HCT116 (cell line): Measurements from ENCODE around the gene XYLT1. TPM values are rescaled to one million over a fixed set of nuclear protein-coding genes. Genes with fewer than 3 reads are reported as not detected.

Source experiments
- ATAC-seq: fragments of 200-7000 bp; cut with Tn5 transposase; 2 replicates; pipeline ENCODE4 v1.9.1; 2020; ENCODE audit warnings: mild to moderate bottlenecking, moderate library complexity
- BruUV-seq: library from RNA; stranded (reverse); fragments of 400-500 nt; replicated peaks from 2 replicates; lab custom pipeline; 2021; lab: Mats Ljungman, UMichigan
- CTCF ChIA-PET: fragments of 300-600 bp; sonication (Branson Sonifier 250); formaldehyde crosslinking; loops from one replicate; lab custom pipeline; 2021; ENCODE audit warnings: antibody characterized with exemption; lab: Charles Lee
- POLR2A ChIA-PET: fragments of 300-600, 350-600 bp; sonication (Branson Sonifier 250); formaldehyde crosslinking; loops from one replicate; lab custom pipeline; 2021; ENCODE audit warnings: antibody characterized with exemption; lab: Charles Lee
- RAD21 ChIA-PET, 2 experiments: fragments of 300-600 bp; sonication (Branson Sonifier 250); formaldehyde crosslinking; loops; one replicate each; lab custom pipeline; 2023; ENCODE audit warnings: low total read pairs in 2 of 2; ENCODE audit not compliant: uncharacterized antibody in 2 of 2, unreplicated experiment in 2 of 2, low non-redundant PET in 1 of 2; lab: Charles Lee
- DNase-seq: peaks from one replicate; pipeline ENCODE4 v3.0.0-alpha.2; 2010; ENCODE audit warnings: low read depth, low spot score
- H2AFZ ChIP-seq: fragments of 200-600 bp; shearing (Covaris generic), sonication (generic); 2 replicates; pipeline ENCODE4 v1.6.1; 2017; ENCODE audit warnings: low read depth, mixed run types, mixed read lengths, antibody characterized with exemption, low read length; ENCODE audit not compliant: poor library complexity, severe bottlenecking
- H3K27ac ChIP-seq: 2 replicates; pipeline ENCODE4 v1.5.1; 2012; ENCODE audit warnings: low read depth, low read length
- H3K27me3 ChIP-seq: fragments of 200-600 bp; sonication (generic); 2 replicates; pipeline ENCODE4 v1.6.1; 2016; ENCODE audit warnings: mixed run types, low read length, mixed read lengths; ENCODE audit not compliant: insufficient read depth
- H3K36me3 ChIP-seq, 2 experiments: fragments of 200-500 bp in 1 of 2; fragments of 200-600 bp in 1 of 2; sonication (Bioruptor generic) in 1 of 2; sonication (generic) in 1 of 2; 2 replicates each; pipeline versions ENCODE4 v1.5.1 to v1.6.1; 2014 to 2016; ENCODE audit warnings: low read length in 2 of 2, inconsistent platforms in 1 of 2, mixed read lengths in 1 of 2, mixed run types in 1 of 2; ENCODE audit not compliant: insufficient read depth in 2 of 2, control insufficient read depth in 1 of 2
- H3K4me1 ChIP-seq, 2 experiments: fragments of 200-600 bp in 1 of 2; sonication (generic) in 1 of 2; 2 replicates each; pipeline versions ENCODE4 v1.5.1 to v1.6.1; 2012 to 2017; ENCODE audit warnings: low read length in 2 of 2, inconsistent platforms in 1 of 2, mild to moderate bottlenecking in 1 of 2, mixed read lengths in 1 of 2, mixed run types in 1 of 2, moderate library complexity in 1 of 2; ENCODE audit not compliant: insufficient read depth in 2 of 2, control insufficient read depth in 1 of 2
- H3K4me2 ChIP-seq: fragments of 200-600 bp; sonication (generic); 2 replicates; pipeline ENCODE4 v1.6.1; 2017; ENCODE audit warnings: mixed run types, low read length, mixed read lengths
- H3K4me3 ChIP-seq, 2 experiments: fragments of 200-600 bp in 1 of 2; sonication (generic) in 1 of 2; replicated peaks in 1 of 2; 2 replicates each; pipeline ENCODE4 v1.5.1; 2011 to 2016; ENCODE audit warnings: low read length in 2 of 2, control low read depth in 1 of 2, low read depth in 1 of 2, mild to moderate bottlenecking in 1 of 2, mixed read lengths in 1 of 2, mixed run types in 1 of 2
- H3K79me2 ChIP-seq: fragments of 200-600 bp; sonication (generic); 2 replicates; pipeline ENCODE4 v1.6.1; 2017; ENCODE audit warnings: mild to moderate bottlenecking, mixed run types, low read length, moderate library complexity, mixed read lengths; ENCODE audit not compliant: insufficient read depth
- H3K9ac ChIP-seq: fragments of 200-600 bp; sonication (generic); 2 replicates; pipeline ENCODE4 v1.6.1; 2016; ENCODE audit warnings: low read length, mixed read lengths
- H3K9me2 ChIP-seq: fragments of 200-600 bp; sonication (generic), shearing (Covaris generic); 2 replicates; pipeline ENCODE4 v1.6.1; 2017; ENCODE audit warnings: mixed run types, mild to moderate bottlenecking, moderate library complexity; ENCODE audit not compliant: insufficient read depth
- H3K9me3 ChIP-seq, 2 experiments: fragments of 200-500 bp in 1 of 2; fragments of 200-600 bp in 1 of 2; sonication (Bioruptor generic) in 1 of 2; sonication (generic) in 1 of 2; 2 replicates each; pipeline ENCODE4 v1.6.1; 2014 to 2017; ENCODE audit warnings: low read length in 2 of 2, mixed read lengths in 2 of 2, inconsistent platforms in 1 of 2, low read depth in 1 of 2, mild to moderate bottlenecking in 1 of 2, mixed run types in 1 of 2, moderate library complexity in 1 of 2; ENCODE audit not compliant: control insufficient read depth in 1 of 2, insufficient read depth in 1 of 2
- H4K20me1 ChIP-seq: fragments of 200-600 bp; sonication (generic), shearing (Covaris generic); 2 replicates; pipeline ENCODE4 v1.6.1; 2017; ENCODE audit warnings: mixed run types, mild to moderate bottlenecking, moderate library complexity; ENCODE audit not compliant: insufficient read depth
- ATF3 ChIP-seq: IDR thresholded peaks from 2 replicates; pipeline ENCODE4 v1.6.1; 2012
- CEBPB ChIP-seq: IDR thresholded peaks from 2 replicates; pipeline ENCODE4 v1.6.1; 2012; ENCODE audit warnings: low read depth
- CTCF ChIP-seq, 3 experiments: fragments of 200-600 bp in 1 of 3; sonication (generic) in 1 of 3; IDR thresholded peaks in 2 of 3; conservative IDR thresholded peaks in 1 of 3; 2 replicates each; pipeline ENCODE4 v1.5.1; 2012 to 2017; ENCODE audit warnings: low read depth in 2 of 3, low read length in 2 of 3, antibody characterized with exemption in 1 of 3, borderline replicate concordance in 1 of 3, control low read depth in 1 of 3, mild to moderate bottlenecking in 1 of 3, mixed read lengths in 1 of 3, mixed run types in 1 of 3, moderate library complexity in 1 of 3; ENCODE audit not compliant: insufficient read depth in 1 of 3
- EZH2phosphoT487 ChIP-seq: fragments of 200-600 bp; IDR thresholded peaks from 2 replicates; pipeline ENCODE4 v1.6.1; 2018; ENCODE audit warnings: antibody characterized with exemption, borderline replicate concordance
- POLR2AphosphoS5 ChIP-seq: IDR thresholded peaks from 2 replicates; pipeline ENCODE4 v1.6.1; 2011; ENCODE audit warnings: mild to moderate bottlenecking, low read depth, low read length, moderate library complexity
- REST ChIP-seq: IDR thresholded peaks from 2 replicates; pipeline ENCODE4 v1.6.1; 2012; ENCODE audit warnings: low read depth
- SIN3A ChIP-seq: IDR thresholded peaks from 2 replicates; pipeline ENCODE4 v1.6.1; 2012; ENCODE audit warnings: low read depth
- YY1 ChIP-seq: IDR thresholded peaks from 2 replicates; pipeline ENCODE4 v1.6.1; 2011; ENCODE audit warnings: low read length, low read depth, moderate library complexity, mild to moderate bottlenecking; ENCODE audit not compliant: insufficient replicate concordance; ENCODE audit errors: extremely low read depth
- ZFX ChIP-seq: fragments of 450-650 bp; IDR thresholded peaks from 2 replicates; pipeline ENCODE4 v1.6.1; 2017
- ZNF274 ChIP-seq: fragments of 200-500 bp; sonication (Bioruptor generic); IDR thresholded peaks from 2 replicates; pipeline ENCODE4 v1.6.1; 2014; ENCODE audit warnings: mild to moderate bottlenecking, low read depth, low read length, inconsistent platforms
- intact Hi-C: fragments of 100-400 bp; cut with micrococcal nuclease; formaldehyde crosslinking; loops from 2 replicates; pipeline ENCODE4 v1.10.0; 2022
- total RNA-seq: library from RNA; stranded (reverse); gene quantifications from one replicate; pipeline ENCODE4 v1.2.1, GENCODE V29; 2021; ENCODE audit not compliant: unreplicated experiment

XYLT1 gene
- total RNA-seq, 1 experiment from 2014 or later: 4.5 TPM

- ChIA-PET POLR2A (no interaction called here), RAD21 (no interaction called here), CTCF (no interaction called here)
- Histone ChIP-seq H3K27me3 (peaks cover 7% of the 10 kb centered on the region; the same call in 1 of the 2 replicates), H3K79me2 (no peaks in the 10 kb centered on the region), H3K4me1 (no peaks in the 10 kb centered on the region), H3K27ac (no peak overlapping the region), H3K9me2 (no peaks in the 10 kb centered on the region), H3K36me3 (no peaks in the 10 kb centered on the region), H3K9me3 (no peaks in the 10 kb centered on the region), H3K4me3 (no peak overlapping the region), H4K20me1 (no peaks in the 10 kb centered on the region), H3K4me2 (no peak overlapping the region), H2AFZ (no peak overlapping the region), H3K9ac (no peak overlapping the region)
- no peak for TF ChIP-seq POLR2AphosphoS5
- TF ChIP-seq REST: peak; percentile 52
- no TSS peak for BruUV-seq
- intact Hi-C loops: no loop called here
- DNase-seq (no peak), ATAC-seq (no peak)
Measured at GRCh38 chr16:17084130-17084529, 386.6 kb downstream of the XYLT1 start.

- POLR2A ChIA-PET: no interaction called here
- Histone ChIP-seq H3K4me2 (no peak overlapping the region), H4K20me1 (no peaks in the 10 kb centered on the region), H3K79me2 (no peaks in the 10 kb centered on the region), H2AFZ (no peak overlapping the region), H3K9ac (no peak overlapping the region), H3K9me2 (no peaks in the 10 kb centered on the region), H3K4me3 (no peak overlapping the region), H3K9me3 (no peaks in the 10 kb centered on the region), H3K36me3 (no peaks in the 10 kb centered on the region), H3K4me1 (no peaks in the 10 kb centered on the region), H3K27ac (no peak overlapping the region), H3K27me3 (peaks cover 7% of the 10 kb centered on the region; the same call in 1 of the 2 replicates)
- intact Hi-C loops: no loop called here
- CTCF ChIA-PET: no interaction called here
- no TSS peak for BruUV-seq
- no peak for DNase-seq
- RAD21 ChIA-PET: no interaction called here
- ATAC-seq: no peak
- TF ChIP-seq ZFX (no peak), CTCF (IDR thresholded peaks at IDR 0.05 in 2 of 3, conservative IDR thresholded peaks at IDR 0.05 in 1 of 3; ENCODE audit: borderline replicate concordance in 1 of 3, insufficient read depth in 1 of 3, low read depth in 2 of 3, low read length in 2 of 3) (no peak), ATF3 (no peak), POLR2AphosphoS5 (no peak), EZH2phosphoT487 (no peak), CEBPB (no peak), REST (no peak), SIN3A (no peak), YY1 (no peak), ZNF274 (no peak)
Measured at GRCh38 chr16:17083628-17084027, 387.1 kb downstream of the XYLT1 start.
